NK-92 treated with Interleukin-12 subunit alpha and Interleukin-12 subunit beta, amount 100 ng/mL, for 24 hours (cell line): ENCODE measurements around the gene ANKRD35.

Experiments
- DNase-seq: peaks from one replicate; lab custom pipeline; 2025; lab: John Stamatoyannopoulos, UW

The ANKRD35 gene

DNA sequence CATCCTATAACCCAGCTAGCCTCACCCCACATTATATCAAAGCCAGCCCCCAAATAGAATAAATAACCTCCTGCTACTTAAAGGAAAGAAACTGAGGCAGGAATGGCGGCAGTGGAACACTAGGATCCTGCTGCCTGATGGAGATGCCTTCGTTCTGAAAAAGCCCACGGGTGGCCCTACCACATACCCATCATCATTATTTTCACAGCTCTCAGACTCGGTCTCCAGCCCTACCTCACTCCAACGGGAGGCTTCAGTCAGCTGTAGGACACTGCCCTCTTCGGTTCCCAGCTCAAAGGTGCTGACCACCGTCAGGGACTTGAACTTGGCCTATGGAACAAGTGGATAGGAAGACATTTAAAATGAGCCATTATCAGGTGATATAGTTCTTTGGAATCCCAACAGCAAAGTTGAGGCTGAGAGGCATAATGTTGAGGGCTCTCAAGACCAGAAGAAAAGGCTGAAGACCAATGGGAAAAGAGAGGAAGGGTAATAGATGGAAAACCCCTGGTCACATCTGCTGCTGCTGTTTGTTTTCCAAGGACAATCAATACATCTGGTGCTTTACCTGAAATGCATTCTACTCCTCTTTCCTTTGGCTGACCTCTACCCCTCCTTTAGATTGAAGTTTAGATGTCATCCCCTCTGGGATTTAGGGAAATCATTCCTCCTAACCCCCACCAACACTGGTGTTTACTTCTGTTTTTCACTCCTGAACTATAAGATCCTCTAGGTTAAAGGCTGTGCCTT is 7.8 kb upstream of the ANKRD35 start:
- DNase-seq, result no peak

DNA sequence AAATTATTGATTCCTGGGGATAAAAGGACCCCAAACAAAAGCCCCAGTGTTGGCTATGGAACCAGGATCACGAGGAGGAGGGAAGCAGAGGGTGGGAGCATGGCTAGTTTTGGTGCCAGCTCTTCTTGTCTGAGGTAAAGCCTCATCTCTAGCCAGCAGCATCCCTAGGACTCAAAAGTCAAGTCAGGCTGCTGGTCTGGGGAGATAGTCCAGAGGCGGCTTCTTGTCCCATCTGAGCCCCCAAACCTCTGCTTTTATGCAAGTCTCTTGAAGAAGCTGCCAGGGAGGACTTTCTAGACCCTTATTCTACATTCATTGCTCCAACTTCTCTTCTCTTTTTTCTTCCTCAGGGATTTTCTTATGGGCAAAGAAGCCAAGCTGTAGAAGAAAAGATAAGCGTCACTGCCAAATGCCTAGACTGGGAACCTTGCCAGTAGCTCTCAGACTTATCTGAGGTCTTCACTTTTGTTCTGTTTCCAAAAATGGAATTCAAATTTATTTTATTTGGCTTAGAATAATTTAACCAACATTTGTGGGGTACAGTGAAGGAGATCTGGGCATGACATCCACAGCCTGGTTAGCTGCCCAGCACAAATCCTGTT is 6.9 kb upstream of the ANKRD35 start:
- DNase-seq, result no peak

DNA sequence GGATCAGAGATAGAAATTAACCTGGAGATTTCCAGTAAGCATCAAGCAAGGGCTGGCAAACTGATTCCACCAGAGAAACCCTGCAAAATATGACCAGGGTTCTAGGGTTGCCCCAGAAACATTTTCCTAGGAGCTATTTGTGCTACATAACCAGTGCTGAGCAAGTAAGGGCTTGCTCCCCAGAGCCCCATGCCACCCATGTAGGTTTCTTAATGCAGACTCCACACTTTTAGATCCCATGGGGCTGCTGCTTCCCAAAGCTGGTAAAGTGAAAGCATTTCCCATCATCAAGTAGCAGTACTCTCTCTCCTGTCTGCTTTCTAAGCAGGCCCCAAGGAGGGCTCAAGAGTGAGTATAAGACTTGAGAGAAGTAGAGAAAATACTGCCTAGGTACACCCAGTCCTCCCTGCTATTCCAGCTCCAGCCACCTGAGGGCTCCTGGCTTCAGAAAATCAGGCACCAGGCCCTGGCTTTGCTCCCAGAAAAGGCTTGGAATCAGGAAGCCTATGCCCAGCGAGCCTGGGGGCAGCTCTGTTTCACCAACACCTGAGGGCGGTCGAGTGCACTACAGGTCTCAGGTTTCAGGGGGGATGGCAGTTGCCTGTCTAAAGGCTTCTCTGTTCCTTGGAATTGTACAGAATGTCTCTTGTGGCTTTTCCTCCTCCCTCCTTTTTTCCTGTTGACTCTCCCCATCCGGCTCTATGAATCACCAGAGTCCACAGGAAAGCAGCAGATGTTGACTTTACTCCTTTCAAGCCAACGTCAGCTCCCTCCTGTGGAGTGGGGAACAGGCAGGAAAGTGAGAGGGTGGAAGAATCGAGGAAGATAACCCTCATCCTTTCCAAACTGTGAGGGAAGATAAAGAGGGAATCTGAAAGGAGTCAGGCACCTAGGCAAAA is 6.2 kb upstream of the ANKRD35 start:
- DNase-seq, result peak; percentile 22

DNA sequence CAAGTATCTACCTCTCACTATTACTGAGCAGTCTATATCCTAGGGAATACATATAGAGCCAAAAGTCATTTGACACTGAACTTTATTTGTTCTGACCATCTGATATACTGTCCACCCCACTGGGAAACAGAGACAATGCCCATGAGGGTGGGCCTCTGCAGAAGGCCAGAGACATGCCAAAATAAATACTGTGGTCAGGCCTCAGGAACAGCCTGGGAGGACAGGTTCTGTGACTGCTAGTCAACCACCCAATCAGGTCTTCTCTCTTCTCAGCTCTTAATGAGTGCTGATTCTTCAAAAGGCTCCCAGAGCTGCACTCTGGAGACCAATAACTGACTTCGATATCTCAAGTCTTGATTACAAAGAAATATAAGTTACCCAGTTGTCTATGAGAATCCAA is 5.5 kb upstream of the ANKRD35 start:
- DNase-seq, result no peak

DNA sequence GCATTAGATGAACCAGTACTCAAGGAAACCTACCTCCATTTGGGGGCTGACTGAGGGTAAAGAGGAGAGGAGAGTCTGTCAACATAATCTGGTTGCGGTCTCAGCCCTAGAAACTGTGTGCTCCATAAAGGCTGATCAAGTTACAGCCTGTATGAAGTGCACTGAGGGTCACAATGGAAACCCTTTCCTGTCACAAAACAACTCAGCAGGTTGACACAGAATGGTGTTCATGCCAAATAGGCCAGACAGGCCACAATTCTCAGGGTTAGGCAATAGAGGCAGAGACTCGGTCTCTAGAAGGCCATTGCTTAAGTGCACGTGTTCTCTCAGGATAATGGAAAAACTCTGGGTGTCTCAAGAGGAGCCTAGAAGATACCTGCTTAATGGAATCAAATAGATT is 4.1 kb upstream of the ANKRD35 start:
- no peak for DNase-seq

DNA sequence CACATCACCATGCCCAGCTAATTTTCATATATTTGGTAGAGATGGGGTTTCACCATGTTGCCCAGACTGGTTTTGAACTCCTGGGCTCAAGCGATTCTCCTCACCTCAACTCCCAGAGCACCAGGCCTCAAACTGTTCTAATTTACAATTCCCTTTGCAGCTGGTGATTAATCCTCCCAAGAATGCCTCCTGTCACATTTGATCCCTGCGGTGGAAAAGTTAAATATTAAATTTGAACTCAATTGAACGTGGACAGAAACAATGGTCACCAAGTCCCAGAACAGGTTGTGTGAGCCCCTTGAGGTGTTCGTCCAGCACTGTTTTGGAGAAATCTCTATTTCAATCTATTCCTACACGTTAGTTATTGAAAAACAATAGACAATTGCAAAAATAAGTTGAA is 2.0 kb upstream of the ANKRD35 start:
- DNase-seq, result no peak

DNA sequence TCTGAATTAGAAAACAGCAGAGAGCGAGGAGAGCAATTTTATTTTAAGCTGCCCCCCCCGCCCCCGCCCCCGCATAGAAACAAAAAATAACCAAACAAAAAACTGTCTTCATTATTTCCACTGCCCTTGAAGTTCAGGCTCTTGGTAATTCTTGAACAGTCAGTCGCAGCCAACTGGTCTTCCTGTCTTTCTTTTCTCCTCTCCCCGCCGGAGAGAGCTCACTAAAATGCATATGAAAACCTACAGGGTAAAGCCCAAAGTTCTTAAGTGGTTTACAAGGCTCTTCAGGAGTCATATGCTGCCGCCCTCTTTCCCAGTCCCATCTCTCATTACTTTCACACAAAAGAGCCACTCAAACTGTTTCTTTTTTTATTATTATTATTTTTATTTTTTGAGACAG is 1.1 kb upstream of the ANKRD35 start:
- no peak for DNase-seq

DNA sequence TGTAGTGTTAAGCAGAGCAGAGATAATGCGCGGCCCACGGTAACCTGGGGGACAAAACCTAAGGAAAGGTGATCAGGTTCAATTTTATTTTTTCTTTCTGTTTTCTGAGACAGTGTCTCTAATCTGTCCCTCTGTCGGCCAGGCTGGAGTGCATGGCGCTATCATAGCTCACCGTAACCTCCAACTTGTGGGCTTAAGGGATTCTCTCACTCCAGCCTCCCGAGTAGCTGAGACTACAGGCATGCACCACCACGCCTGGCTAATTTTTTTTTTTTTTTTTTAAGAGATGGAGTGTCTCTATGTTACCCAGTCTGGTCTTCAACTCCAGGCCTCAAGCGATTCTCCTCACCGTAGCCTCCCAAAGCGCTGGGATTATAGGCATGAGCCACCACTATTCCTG is 724 bp upstream of the ANKRD35 start:
- DNase-seq, result no peak

DNA sequence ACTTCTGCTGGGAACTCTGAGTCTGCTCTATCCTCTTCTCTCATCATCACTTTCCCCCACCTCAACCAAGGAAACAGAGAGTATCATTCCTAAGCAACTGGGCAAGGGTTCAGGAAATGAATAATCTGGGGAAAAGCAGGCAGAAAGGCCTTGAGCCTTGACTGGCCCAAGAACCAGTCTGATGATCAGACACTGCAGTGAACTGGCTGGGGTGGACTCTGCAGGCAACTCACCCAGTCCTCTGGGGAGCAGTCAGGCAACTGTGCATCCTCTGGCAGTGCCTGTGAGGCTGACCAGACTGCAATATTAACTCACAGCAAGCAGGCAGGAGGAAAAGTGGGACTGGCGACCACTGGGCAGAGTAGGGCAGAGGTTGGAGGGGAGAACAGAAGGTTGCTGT is 991 bp downstream of the ANKRD35 start:
- no peak for DNase-seq

DNA sequence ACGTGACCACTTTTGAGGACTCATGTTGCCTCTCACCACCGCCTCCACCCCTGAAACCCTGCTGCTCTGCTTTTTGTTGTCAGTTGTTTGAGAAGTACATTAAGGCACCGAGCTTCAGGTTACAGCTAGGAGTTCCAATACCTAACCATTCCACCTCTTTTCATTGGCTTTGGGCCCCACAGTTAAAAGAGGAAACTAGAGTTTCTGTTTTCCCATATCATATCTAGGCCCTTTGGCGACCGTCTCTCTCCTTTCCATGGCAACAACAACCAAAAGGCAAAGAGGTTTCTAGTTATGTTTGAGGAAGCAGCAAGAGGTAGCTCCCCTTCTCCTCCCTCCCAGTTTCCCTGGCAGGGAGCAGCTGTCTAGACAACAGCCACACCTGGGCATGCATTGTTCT is 5.9 kb downstream of the ANKRD35 start:
- DNase-seq, result no peak

DNA sequence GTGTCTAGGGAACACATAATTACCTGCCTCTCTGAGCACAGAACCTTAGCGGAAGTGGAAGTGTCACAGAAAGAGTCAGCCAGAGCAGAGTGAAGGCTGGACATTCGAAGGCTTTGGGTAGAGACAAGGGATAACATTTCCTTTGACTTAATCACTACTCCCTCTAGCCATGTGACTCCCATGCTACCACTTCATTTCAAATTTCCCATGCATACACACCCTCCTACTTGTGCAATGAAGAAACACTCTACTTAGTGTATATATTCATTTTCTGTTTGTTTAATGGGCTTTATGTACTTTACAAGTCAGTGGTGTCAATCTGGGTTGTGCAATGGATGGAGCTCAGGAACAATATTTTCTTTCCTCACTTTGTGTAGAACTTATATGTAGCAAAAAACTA is 6.9 kb downstream of the ANKRD35 start:
- no peak for DNase-seq

DNA sequence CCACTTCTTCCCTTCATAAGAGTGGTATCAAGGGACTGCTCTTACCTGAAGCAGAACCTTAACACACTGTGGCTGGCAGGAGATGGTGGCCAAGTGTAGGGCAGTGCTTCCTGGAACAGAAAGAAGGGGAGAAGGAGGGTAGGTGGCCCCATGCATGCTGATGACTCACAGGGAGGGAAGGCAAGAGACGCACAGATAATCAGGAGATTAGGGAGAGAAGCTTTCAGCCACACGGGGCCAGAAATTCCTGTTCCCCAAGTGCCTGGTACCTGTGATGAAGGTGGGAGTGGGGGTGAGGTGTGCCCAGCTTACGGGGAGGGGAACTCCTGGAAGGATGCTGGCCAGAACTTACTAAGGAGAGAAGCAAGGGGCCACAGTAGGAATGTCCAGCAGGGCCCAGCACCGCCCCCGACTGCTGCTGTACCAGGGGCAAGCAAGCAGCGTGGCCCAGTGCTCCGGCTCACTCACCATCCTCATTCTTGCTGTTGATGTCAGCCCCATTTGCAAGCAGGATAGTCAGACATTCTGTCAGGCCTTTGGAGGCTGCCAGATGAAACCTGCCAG is 7.7 kb downstream of the ANKRD35 start:
- no peak for DNase-seq

DNA sequence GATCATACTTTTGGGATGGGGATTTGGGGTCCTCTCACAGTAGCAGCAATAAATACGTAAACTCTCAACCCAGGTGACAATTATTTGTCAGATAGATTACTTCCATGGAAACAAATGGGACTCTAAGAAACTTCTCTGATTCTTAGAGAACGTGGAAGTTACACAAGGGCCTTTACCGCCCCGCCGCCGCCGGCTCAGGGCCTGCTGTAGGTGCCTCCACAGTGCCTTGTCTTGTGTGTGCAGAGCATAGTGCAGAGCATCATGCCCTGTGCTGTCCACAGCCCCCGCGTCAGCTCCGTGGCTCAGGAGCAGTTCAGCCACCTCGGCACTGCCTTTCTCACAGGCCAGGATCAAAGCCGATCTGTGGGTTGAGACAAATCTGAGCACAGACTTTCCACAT is 11.0 kb downstream of the ANKRD35 start:
- no peak for DNase-seq

DNA sequence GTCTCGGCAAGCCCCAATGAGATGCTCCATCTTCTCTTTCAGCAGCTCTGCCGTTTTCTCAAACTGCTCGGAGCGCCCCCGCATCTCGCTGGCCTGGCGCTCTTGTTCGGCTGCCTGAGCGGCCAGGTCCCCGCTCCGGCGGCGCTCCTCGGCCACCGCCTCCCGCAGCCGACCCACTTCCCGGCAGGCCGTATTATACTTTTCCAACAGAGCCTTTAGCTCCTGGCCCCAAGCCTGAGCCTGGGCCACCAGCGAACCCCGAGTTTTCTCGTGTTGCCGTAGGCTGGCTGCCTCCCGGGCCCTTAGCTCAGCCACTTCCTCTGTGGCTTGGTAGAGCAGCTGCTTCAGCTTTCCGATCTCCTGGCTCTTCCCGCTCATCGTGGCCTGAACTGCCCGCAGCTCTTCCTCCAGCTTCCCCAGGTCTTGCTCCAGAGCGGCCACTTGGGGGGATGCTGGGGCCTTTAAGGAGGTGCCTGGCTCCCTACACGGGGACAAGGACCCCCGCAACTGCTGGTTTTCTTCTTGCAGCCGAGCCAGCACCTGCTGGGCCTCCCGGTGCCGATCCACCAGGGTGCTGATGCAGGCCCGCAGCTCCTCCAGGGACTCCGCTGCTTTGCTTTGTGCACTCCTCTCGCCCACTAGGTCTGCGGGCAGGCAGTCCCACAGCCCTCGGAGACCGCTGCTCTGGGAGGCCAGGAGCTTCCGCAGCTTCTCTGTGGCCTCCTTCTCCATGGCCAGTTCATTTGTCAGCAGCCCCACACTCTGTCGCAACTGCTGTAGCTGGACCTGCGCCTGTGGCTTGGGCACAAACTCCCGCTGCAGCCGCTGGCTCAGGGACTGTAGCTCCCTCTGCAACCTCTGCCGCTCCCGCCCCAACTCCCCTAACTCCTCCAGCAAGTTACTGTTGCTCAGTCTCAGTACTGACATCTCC is 13.4 kb downstream of the ANKRD35 start:
- no peak for DNase-seq

DNA sequence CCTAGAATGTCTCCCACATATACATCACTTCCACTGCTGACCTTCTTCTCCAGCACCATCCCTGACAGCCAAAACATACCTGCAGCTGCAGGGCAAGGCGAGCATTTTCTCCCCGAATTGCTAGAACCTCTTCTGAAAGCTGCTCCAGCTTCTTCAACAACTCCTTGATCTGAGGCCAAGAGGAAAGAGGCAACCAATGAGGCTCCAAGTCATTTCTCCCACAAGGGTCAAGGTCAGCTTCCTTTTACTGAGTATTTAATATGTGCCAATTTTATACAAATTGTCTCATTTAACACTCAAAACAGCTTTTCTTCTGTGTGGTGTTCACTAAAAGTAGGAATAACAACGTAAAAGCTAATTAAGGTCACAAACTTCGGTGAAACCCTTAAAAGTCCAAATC is 17.4 kb downstream of the ANKRD35 start:
- DNase-seq, result no peak

DNA sequence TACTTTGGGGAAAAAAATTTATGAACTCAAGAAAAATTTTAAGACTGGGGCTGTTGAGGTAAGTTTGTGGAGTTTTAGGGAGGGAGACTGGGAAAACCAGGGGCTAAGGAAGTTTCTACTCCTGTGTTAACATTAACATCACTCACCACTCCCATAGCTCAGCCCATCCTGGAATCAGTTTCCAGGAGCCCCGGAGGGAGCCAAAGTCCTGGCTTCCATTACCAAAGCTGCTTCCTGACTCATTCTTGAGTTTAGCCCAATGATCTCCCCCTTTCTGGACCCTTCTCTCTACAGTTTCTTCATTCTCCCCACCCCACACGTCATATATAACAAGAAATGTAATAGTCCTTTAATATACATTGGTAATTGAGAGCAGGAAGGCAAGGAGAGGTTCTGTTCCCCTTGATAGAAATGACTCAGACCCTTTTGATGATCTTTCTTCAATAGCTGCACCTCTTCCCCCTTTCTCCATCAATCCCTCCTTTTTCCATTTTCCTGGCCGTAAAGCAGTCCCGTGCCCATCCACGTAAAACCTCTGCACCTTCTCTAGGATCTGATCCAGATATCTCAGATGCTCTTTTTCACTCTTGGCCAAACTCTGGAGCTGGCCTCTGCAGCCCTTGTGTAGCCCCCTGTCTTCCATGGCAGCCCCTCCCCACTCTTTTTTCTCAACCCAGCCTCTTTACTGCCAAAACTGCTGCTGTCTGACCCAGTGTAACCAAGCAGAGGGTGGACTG is 22.2 kb downstream of the ANKRD35 start:
- DNase-seq, result no peak

DNA sequence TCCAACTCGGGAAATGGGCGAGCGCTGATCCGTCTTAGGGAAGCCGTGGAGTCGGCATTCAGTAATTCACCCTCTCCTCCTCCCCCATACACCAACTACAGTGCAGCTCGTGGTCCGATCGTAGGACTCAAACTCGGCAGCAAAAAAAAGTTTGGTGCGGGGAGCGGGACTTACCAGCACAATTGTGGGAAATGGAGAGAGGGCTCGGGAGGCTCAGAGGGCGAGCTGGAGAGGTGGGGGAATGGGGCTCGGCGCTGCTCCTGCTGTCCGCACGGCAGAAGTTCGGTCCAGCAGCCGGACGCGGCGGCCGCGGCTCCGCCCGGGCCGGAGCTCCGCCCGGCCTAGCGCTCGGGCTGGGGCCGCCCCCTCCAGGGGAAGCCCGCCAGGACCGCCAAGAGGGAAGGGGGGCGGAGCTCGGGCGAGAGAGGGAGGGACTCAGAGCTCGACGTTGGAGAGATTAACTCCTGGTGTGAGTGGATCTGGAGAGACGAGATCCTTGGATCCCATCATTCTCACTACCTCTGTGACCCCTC is 26.1 kb downstream of the ANKRD35 start:
- peak; percentile 73 for DNase-seq

DNA sequence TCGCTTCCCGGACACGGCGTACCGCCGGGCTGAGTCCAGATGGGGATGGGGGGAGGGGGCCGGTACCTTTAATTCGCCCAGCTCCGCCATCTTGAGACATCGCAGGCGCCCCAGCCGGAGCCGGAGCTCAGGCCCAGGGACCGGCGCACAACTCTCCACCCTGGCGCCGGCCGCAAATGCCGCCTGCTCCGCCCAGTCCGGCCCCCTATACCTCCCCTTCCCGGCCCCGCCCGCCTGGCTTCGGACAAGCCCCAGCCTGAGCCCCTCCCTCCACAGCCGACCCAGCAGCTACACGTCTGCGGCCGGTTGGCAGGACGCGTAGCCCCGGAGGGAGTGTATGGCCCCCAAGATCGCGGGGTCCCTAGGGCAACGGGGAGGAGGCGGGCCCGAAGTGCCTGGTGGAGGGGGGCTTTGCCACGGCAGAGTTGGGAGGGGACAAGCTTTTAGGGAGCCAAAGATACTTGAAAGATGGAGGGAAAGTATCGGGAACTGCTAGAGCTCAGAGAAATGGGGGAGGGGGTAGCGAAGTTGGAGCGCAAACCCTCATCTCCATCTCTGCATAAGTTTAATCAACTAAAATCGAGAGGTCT is 26.7 kb downstream of the ANKRD35 start, which contains the start of gene PIAS3:
Gene PIAS3, minus strand, starts transcription at position 181 of the 590 bp plus-strand sequence. Its CDS starts 91 bp downstream, at position 90.
- peak; percentile 93 for DNase-seq

DNA sequence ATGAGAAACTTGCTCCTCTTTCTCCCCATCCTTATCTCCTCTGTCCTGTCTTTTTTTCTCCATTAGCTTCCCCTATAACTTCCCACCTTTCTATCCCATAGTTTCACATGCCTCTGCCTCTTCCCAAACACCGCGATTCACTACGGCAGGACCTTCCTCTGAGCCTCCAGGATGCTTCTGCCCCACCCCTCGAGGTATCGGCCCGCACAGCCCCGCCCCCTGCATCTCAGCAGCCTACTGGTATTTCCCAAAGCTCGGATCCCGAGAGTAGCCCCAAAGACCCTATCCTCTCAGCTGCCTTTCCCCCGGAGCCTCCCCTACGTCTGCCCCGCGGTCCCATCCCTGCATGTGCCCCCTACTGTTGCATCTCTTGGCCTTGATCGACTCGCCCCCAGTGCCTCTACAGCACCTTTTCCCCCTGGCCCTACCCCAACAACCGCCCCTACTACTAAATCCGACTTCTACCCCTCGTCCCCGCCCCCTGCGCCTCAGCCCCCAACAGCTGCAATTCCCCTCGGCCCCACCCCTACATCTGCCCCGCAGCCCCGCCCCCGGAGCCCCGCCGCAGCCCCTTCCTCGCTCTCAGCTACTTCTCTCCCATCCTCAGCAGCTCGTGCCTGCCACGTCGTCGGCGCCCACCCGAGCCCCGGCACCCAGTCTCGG is 27.3 kb downstream of the ANKRD35 start:
- DNase-seq, result peak; percentile 67
